Fibroblast of mammary gland (primary cell): ENCODE results near the gene KHDRBS2.
A peak's percentile ranks its signal among the peaks of the same experiment; 100 is the strongest.

Source experiments
- DNase-seq: peaks from one replicate; pipeline ENCODE4 v3.0.0-alpha.2; 2010; ENCODE audit warnings: low read depth
- H3K4me3 ChIP-seq: 2 replicates; pipeline ENCODE4 v1.5.1; 2011; ENCODE audit warnings: low read depth, mild to moderate bottlenecking, low read length, moderate library complexity; ENCODE audit not compliant: control insufficient read depth
- CTCF ChIP-seq: conservative IDR thresholded peaks from 2 replicates; pipeline ENCODE4 v1.5.1; 2011; ENCODE audit warnings: low read depth, low read length, inconsistent platforms; ENCODE audit not compliant: control insufficient read depth, insufficient read depth

KHDRBS2 gene

DNA sequence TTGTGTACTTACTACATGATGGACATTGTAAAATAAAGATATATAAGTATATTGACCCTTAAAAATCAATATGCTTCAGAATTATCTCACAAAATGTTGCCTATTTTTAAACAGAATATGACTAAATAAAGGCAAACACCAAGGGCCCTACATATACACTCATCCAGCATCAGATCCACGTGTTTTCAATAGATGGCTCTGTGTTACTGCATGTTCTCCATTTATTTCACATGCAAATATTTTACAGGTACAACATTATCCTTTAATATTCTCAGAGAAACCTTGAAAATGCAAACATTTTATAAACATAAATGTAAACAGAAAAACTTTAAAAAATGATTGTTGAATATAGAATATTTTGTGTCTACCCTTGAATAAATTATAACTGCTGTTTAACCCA, 2.9 kb upstream of the KHDRBS2 start:
- no peak for DNase-seq
- H3K4me3 ChIP-seq = no peak overlapping the region
- TF ChIP-seq CTCF = no peak

GRCh38 chr6:62288562-62288961, 2.5 kb upstream of the KHDRBS2 start:
- H3K4me3 ChIP-seq = no peak overlapping the region
- DNase-seq = no peak
- no peak for TF ChIP-seq CTCF

- H3K4me3 ChIP-seq = no peak overlapping the region
- TF ChIP-seq CTCF = no peak
- no peak for DNase-seq
These were observed 432 bp upstream of the KHDRBS2 start for GRCh38 chr6:62286470-62286843.

GRCh38 chr6:62284725-62285124, 1.3 kb downstream of the KHDRBS2 start:
- no peak for TF ChIP-seq CTCF
- H3K4me3 ChIP-seq = no peak overlapping the region
- DNase-seq = no peak

- peak; percentile 46 for TF ChIP-seq CTCF
- H3K4me3 ChIP-seq = no peak overlapping the region
- DNase-seq = peak; percentile 28
These were observed 2.1 kb downstream of the KHDRBS2 start for GRCh38 chr6:62283796-62284411.

DNA sequence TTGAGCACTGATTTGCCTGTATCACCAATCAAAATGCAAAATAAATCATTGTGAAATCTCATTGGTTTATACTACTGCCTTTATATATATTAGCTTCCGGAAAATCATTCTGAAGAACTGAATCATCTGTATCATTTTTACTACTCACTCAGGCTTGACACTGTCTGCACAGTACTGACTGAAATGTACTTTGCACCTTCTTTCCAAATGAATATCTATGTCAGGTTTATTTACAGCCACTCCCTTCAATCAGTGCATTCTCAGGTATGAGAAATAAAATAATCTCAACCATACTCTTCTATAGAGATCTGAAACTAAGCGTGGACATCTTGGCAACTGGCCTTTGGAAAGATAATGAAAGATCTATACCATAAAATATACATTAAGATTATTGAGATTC, 2.7 kb downstream of the KHDRBS2 start:
- no peak overlapping the region for H3K4me3 ChIP-seq
- no peak for TF ChIP-seq CTCF
- no peak for DNase-seq

GRCh38 chr6:62280099-62280498, 5.9 kb downstream of the KHDRBS2 start:
- no peak overlapping the region for H3K4me3 ChIP-seq
- no peak for TF ChIP-seq CTCF
- DNase-seq = no peak
